ENCODE measurements around the gene HBE1. TPM values are rescaled to one million over a fixed set of nuclear protein-coding genes. Genes with fewer than 3 reads are reported as not detected.
"Not testable (repeated sequence)": the region's sequence is repeated elsewhere in the genome, so short reads cannot be mapped to it uniquely, and the experiment has no call there.

HBE1 gene
- total and polyA plus RNA-seq, 10 donors: 0.21 to 1.8 (median 0.37) TPM; not detected in 5

DNA sequence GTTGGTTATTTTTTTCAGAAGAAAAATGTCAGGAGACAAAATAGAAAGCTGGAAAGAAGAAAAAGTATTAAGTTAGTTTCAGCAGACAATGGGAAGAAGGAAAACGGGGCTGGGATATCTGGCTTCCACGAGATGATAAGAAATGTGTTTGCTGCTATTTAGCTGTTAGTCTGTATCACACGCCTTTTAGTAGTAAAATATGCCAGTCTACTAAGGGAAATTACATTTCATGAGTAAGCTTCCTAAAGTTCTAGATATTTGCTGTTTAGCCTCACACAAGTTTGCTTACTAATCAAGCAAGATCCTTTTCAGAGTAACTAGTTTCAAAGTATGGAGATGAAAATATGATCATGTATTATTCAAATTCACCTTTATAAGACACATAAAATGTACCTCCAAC lies 30.5 kb upstream of the HBE1 start:
- no peaks in the 10 kb centered on the region for H3K4me1 ChIP-seq
- no peaks in the 10 kb centered on the region for H3K9me3 ChIP-seq
- WGBS, 5 donors: 70 to 90% (median 78%) methylated on average over 3 of the region's 3 CpGs
- intact Hi-C loops (cut with DNase I; ENCODE audit: low total_unique reads): no loop called here
- no peak overlapping the region for H3K4me3 ChIP-seq
- H3K36me3 ChIP-seq: no peaks in the 10 kb centered on the region
- TF ChIP-seq POLR2A (IDR thresholded peaks at IDR 0.05) (no peak), POLR2AphosphoS5 (IDR thresholded peaks at IDR 0.05) (no peak)
- TF ChIP-seq, protein P1, sequence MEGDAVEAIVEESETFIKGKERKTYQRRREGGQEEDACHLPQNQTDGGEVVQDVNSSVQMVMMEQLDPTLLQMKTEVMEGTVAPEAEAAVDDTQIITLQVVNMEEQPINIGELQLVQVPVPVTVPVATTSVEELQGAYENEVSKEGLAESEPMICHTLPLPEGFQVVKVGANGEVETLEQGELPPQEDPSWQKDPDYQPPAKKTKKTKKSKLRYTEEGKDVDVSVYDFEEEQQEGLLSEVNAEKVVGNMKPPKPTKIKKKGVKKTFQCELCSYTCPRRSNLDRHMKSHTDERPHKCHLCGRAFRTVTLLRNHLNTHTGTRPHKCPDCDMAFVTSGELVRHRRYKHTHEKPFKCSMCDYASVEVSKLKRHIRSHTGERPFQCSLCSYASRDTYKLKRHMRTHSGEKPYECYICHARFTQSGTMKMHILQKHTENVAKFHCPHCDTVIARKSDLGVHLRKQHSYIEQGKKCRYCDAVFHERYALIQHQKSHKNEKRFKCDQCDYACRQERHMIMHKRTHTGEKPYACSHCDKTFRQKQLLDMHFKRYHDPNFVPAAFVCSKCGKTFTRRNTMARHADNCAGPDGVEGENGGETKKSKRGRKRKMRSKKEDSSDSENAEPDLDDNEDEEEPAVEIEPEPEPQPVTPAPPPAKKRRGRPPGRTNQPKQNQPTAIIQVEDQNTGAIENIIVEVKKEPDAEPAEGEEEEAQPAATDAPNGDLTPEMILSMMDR (IDR thresholded peaks at IDR 0.05 in 8 of 11, conservative IDR thresholded peaks at IDR 0.05 in 3 of 11): no peak
- H3K27ac ChIP-seq: no peak overlapping the region
- no peaks in the 10 kb centered on the region for H3K27me3 ChIP-seq (replicated peaks in 1 of 7)
- DNase-seq: no peak

DNA sequence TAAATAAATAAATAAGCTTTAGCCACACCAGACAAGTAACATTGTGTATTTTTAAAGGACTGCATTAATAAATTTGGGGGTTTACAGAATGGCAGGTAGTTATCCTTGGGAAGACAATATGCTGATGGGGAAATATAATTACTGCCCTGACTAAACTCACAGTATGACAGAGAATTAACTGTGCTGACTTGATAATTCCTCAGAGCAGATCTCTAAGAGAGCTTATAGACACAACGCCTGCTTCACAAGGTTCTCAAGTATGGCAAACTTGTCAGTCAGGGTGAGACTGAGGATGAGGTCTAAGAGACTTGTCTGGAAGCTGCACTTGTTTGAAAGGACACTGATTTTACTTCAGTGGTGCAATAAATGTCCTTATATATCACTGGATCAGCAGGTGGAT lies 28.7 kb upstream of the HBE1 start:
- 0 to 89% (median 76%) methylated on average over 1 of the region's 1 CpG for WGBS, 5 donors
- Histone ChIP-seq H3K4me1 (no peaks in the 10 kb centered on the region), H3K27me3 (replicated peaks in 1 of 7) (no peaks in the 10 kb centered on the region), H3K27ac (no peak overlapping the region), H3K36me3 (no peaks in the 10 kb centered on the region), H3K4me3 (no peak overlapping the region), H3K9me3 (no peaks in the 10 kb centered on the region)
- intact Hi-C loops (cut with DNase I; ENCODE audit: low total_unique reads): no loop called here
- DNase-seq: no peak
- TF ChIP-seq POLR2A (IDR thresholded peaks at IDR 0.05): no peak
- TF ChIP-seq, protein P1 (IDR thresholded peaks at IDR 0.05 in 8 of 11, conservative IDR thresholded peaks at IDR 0.05 in 3 of 11): no peak
- no peak for TF ChIP-seq POLR2AphosphoS5 (IDR thresholded peaks at IDR 0.05)

DNA sequence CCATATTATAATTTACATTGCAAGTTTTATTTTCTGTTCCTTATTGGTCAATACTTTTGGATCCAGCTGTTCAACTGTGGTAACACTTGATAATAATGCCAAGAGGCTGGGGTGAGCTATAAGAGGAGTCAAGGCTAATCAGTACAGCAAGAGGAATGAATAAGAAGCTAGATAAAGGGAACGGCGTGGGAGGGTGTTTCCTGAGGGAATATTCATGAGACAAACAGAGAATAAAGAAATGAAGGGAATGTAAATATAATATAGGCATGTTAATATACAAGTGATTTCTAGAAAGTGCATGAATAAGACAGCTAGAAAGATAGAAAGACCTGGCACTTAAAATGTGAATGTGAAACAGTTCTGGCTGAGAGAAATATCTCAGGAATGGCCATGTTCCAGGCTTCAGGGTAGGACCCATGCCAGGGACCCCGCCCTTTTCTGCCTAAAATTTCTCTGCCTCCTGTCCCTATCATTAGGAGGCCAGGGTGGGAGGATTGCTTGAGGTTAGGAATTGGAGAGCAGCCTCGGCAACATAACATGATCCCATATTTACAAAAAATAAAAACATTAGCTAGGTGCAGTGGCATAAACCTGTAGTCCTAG lies 28.1 kb upstream of the HBE1 start:
- Histone ChIP-seq H3K4me1 (no peaks in the 10 kb centered on the region), H3K9me3 (no peaks in the 10 kb centered on the region), H3K27ac (no peak overlapping the region), H3K4me3 (no peak overlapping the region), H3K27me3 (replicated peaks in 1 of 7) (no peaks in the 10 kb centered on the region), H3K36me3 (no peaks in the 10 kb centered on the region)
- intact Hi-C loops (cut with DNase I; ENCODE audit: low total_unique reads): no loop called here
- WGBS, 5 donors: 58 to 85% (median 69%) methylated on average over 4 of the region's 4 CpGs
- no peak for TF ChIP-seq POLR2AphosphoS5 (IDR thresholded peaks at IDR 0.05)
- TF ChIP-seq POLR2A (IDR thresholded peaks at IDR 0.05): no peak
- TF ChIP-seq, protein P1 (IDR thresholded peaks at IDR 0.05 in 8 of 11, conservative IDR thresholded peaks at IDR 0.05 in 3 of 11): no peak
- DNase-seq: no peak

DNA sequence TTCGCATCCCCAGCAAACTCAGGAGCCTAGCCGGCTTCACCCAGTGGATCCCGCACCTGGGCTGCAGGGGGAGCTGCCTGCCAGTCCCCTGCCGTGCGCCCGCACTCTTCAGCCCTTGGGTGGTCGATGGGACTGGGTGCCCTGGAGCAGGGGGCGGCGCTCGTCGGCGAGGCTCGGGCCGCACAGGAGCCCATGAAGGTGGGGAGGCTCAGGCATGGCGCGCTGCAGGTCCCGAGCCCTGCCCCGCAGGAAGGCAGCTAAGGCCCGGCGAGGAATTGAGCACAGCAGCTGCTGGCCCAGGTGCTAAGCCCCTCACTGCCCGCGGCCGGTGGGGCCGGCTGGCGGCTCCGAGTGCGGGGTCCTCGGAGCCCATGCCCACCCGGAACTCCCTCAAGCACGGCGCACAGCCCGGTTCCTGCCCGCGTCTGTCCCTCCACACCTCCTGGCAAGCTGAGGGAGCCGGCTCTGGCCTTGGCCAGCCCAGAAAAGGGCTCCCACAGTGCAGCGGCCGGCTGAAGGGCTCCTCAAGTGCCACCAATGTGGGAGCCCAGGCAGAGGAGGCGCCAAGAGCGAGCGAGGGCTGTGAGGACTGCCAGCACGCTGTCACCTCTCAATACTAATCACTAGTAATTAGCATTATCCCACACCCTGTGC lies 24.7 kb upstream of the HBE1 start:
- H3K9me3 ChIP-seq; H3K27ac ChIP-seq; DNase-seq; H3K4me1 ChIP-seq; H3K27me3 ChIP-seq (replicated peaks in 1 of 7); intact Hi-C loops (cut with DNase I; ENCODE audit: low total_unique reads); H3K4me3 ChIP-seq; H3K36me3 ChIP-seq: not testable (repeated sequence)
- WGBS, 5 donors: 91 to 97% (median 95%) methylated on average over 10 to 41 of the region's 41 CpGs

All from spleen (tissue), 11 donors.